ENCODE results near the gene SIX1. TPM values are rescaled to one million over a fixed set of nuclear protein-coding genes. Genes with fewer than 3 reads are reported as not detected.

The SIX1 gene
- total and polyA plus RNA-seq, 2 of the 13 experiments (the other 11 are each of a cell fraction or from before 2014, with no cell fraction given), result 1.7 to 6.5 TPM

DNA sequence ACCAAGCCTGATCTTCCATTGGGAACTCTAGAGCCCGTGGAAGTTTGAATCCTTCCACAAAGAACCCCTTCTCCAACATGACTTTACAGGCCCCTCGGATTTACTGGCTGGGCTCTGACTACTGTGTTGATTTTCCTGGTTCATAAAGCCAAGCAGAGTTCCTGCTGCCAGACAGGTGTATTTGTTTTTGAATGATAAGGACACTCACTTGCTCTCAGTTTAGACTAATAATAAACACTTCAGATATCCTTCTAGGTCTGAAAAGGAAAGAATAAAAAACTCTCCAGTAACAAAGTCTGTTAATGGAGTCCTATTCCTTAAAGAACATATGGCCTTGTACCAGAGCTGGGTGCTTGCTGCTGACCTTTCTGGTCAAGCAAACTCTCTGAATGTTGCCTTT, 31.0 kb downstream of the SIX1 start:
- intact Hi-C loops (cut with micrococcal nuclease; ENCODE audit: unreplicated experiment) (no loop called here), in situ Hi-C loops (cut with HindIII; ENCODE audit: extremely low pct_ligation_motif_present, low pct_unique_long_range_greater_than_20kb) (no loop called here)
- no peaks in the 10 kb centered on the region for H3K27me3 ChIP-seq (ENCODE audit: control insufficient read depth in 1 of 2, insufficient read depth in 2 of 2, low read length in 2 of 2)
- no peak overlapping the region for H3K9ac ChIP-seq (ENCODE audit: insufficient read depth, low read depth, low read length)
- TF ChIP-seq BCL6 (CRISPR knock-in tag; IDR thresholded peaks at IDR 0.05) (no peak), BRCA1 (CRISPR knock-in tag; IDR thresholded peaks at IDR 0.05) (no peak), ZNF777 (CRISPR knock-in tag; IDR thresholded peaks at IDR 0.05) (no peak), ZNF451 (CRISPR knock-in tag; IDR thresholded peaks at IDR 0.05) (no peak), RARA (CRISPR knock-in tag; IDR thresholded peaks at IDR 0.05) (peak; percentile 17; the same call in 1 of the 2 replicates), AHR (CRISPR knock-in tag; IDR thresholded peaks at IDR 0.05) (no peak)
- TF ChIP-seq, protein P1, sequence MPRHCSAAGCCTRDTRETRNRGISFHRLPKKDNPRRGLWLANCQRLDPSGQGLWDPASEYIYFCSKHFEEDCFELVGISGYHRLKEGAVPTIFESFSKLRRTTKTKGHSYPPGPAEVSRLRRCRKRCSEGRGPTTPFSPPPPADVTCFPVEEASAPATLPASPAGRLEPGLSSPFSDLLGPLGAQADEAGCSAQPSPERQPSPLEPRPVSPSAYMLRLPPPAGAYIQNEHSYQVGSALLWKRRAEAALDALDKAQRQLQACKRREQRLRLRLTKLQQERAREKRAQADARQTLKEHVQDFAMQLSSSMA (CRISPR knock-in tag; IDR thresholded peaks at IDR 0.05), result no peak
- TF ChIP-seq, protein P2, sequence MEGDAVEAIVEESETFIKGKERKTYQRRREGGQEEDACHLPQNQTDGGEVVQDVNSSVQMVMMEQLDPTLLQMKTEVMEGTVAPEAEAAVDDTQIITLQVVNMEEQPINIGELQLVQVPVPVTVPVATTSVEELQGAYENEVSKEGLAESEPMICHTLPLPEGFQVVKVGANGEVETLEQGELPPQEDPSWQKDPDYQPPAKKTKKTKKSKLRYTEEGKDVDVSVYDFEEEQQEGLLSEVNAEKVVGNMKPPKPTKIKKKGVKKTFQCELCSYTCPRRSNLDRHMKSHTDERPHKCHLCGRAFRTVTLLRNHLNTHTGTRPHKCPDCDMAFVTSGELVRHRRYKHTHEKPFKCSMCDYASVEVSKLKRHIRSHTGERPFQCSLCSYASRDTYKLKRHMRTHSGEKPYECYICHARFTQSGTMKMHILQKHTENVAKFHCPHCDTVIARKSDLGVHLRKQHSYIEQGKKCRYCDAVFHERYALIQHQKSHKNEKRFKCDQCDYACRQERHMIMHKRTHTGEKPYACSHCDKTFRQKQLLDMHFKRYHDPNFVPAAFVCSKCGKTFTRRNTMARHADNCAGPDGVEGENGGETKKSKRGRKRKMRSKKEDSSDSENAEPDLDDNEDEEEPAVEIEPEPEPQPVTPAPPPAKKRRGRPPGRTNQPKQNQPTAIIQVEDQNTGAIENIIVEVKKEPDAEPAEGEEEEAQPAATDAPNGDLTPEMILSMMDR (CRISPR knock-in tag; IDR thresholded peaks at IDR 0.05), result no peak
- no peaks in the 10 kb centered on the region for H3K36me3 ChIP-seq (replicated peaks in 1 of 2; ENCODE audit: control insufficient read depth in 1 of 2, insufficient read depth in 2 of 2, low read length in 2 of 2)
- peaks cover 48% of the 10 kb centered on the region for H3K4me1 ChIP-seq (ENCODE audit: insufficient read depth, low read length)
- POLR2A ChIA-PET, result no interaction called here
- DNase-seq (ENCODE audit: low spot score), result peak; percentile 3
- FAIRE-seq, result no peak
- ATAC-seq, result peak; percentile 39; the same call in 2 of the 3 replicates
- no peak overlapping the region for H2AFZ ChIP-seq (ENCODE audit: low read length)
- H3K4me2 ChIP-seq (ENCODE audit: low read depth, low read length), result 0 out of 2 replicates have a peak overlapping the region, but pooled peaks have one; percentile 12
- peak overlapping the region; percentile 19 for H3K27ac ChIP-seq (ENCODE audit: extremely low read length, insufficient read depth, low read length)
- CTCF ChIA-PET (ENCODE audit: low intra/inter-chr PET ratio, low total read pairs), result no interaction called here
- WGBS (ENCODE audit: low lambda C conversion rate), result 8% methylated on average over 2 of the region's 2 CpGs
- no peaks in the 10 kb centered on the region for H3K9me3 ChIP-seq (ENCODE audit: low read length)
- no peaks in the 10 kb centered on the region for H4K20me1 ChIP-seq (ENCODE audit: insufficient read depth, low read length)
- H3K79me2 ChIP-seq (ENCODE audit: insufficient read depth, low read length), result no peaks in the 10 kb centered on the region
- no TSS peak for BruUV-seq (replicated peaks)
- H3K4me3 ChIP-seq (replicated peaks in 1 of 3; ENCODE audit: insufficient read depth in 1 of 3, low read depth in 2 of 3, low read length in 3 of 3), result no peak overlapping the region
